ENCODE measurements around the gene COL27A1. TPM values are rescaled to one million over a fixed set of nuclear protein-coding genes. Genes with fewer than 3 reads are reported as not detected.

COL27A1 gene
- polyA plus RNA-seq, 4 donors = 31.8 to 52.3 (median 39.3) TPM

GRCh38 chr9:114280636-114281472 is 125.5 kb downstream of the COL27A1 start:
- DNase-seq (ENCODE audit: low read depth in 4 of 4, low spot score in 3 of 4) = no peak

GRCh38 chr9:114281473-114282103 is 126.3 kb downstream of the COL27A1 start:
- no peak for DNase-seq (ENCODE audit: low read depth in 4 of 4, low spot score in 3 of 4)

GRCh38 chr9:114282104-114282485 is 126.8 kb downstream of the COL27A1 start:
- no peak for DNase-seq (ENCODE audit: low read depth in 4 of 4, low spot score in 3 of 4)

- DNase-seq (ENCODE audit: low read depth in 4 of 4, low spot score in 3 of 4) = no peak
Measured at GRCh38 chr9:114282507-114282906, 127.2 kb downstream of the COL27A1 start.

- no peak for DNase-seq (ENCODE audit: low read depth in 4 of 4, low spot score in 3 of 4)
Measured at GRCh38 chr9:114282926-114283325, 127.6 kb downstream of the COL27A1 start.

- no peak for DNase-seq (ENCODE audit: low read depth in 4 of 4, low spot score in 3 of 4)
Measured at GRCh38 chr9:114283551-114284111, 128.3 kb downstream of the COL27A1 start.

- DNase-seq (ENCODE audit: low read depth in 4 of 4, low spot score in 3 of 4) = no peak
Measured at GRCh38 chr9:114284316-114285060, 129.2 kb downstream of the COL27A1 start.

GRCh38 chr9:114285166-114285867 is 130.0 kb downstream of the COL27A1 start:
- peak in 2 of 4 donors; percentile 45 to 50 for DNase-seq (ENCODE audit: low read depth in 4 of 4, low spot score in 3 of 4)

- DNase-seq (ENCODE audit: low read depth in 4 of 4, low spot score in 3 of 4) = no peak
Measured at GRCh38 chr9:114286146-114286679, 130.9 kb downstream of the COL27A1 start.

GRCh38 chr9:114287001-114287762 is 131.8 kb downstream of the COL27A1 start:
- no peak for DNase-seq (ENCODE audit: low read depth in 4 of 4, low spot score in 3 of 4)

GRCh38 chr9:114287763-114288192 is 132.4 kb downstream of the COL27A1 start:
- no peak for DNase-seq (ENCODE audit: low read depth in 4 of 4, low spot score in 3 of 4)

GRCh38 chr9:114288193-114289091 is 133.1 kb downstream of the COL27A1 start:
- DNase-seq (ENCODE audit: low read depth in 4 of 4, low spot score in 3 of 4) = peak in 1 of 4 donors; percentile 32

- no peak for DNase-seq (ENCODE audit: low read depth in 4 of 4, low spot score in 3 of 4)
Measured at GRCh38 chr9:114289106-114289505, 133.8 kb downstream of the COL27A1 start.

- no peak for DNase-seq (ENCODE audit: low read depth in 4 of 4, low spot score in 3 of 4)
Measured at GRCh38 chr9:114289571-114290481, 134.5 kb downstream of the COL27A1 start.

- no peak for DNase-seq (ENCODE audit: low read depth in 4 of 4, low spot score in 3 of 4)
Measured at GRCh38 chr9:114290561-114290986, 135.2 kb downstream of the COL27A1 start.

- peak in 1 of 4 donors; percentile 36 for DNase-seq (ENCODE audit: low read depth in 4 of 4, low spot score in 3 of 4)
Measured at GRCh38 chr9:114291064-114291474, 135.7 kb downstream of the COL27A1 start.
